ENCODE measurements around the gene CBX6.

- no peak for TF ChIP-seq CTCF (IDR thresholded peaks at IDR 0.05)
- TF ChIP-seq POLR2A (IDR thresholded peaks at IDR 0.05), result no peak
These were observed 18.4 kb upstream of the CBX6 start for GRCh38 chr22:38890377-38890776.
